Stimulated activated CD4-positive, alpha-beta T cell treated with anti-CD3 and anti-CD28 coated beads, Interleukin-12 subunit alpha, Interleukin-12 subunit beta, amount 100 ng/mL, for 48 hours (primary cell): Measurements from ENCODE around the gene IARS2.
"Not testable (repeated sequence)": the region's sequence is repeated elsewhere in the genome, so short reads cannot be mapped to it uniquely, and the experiment has no call there.

ENCODE experiments used
- DNase-seq, 3 donors: peaks; one replicate each; pipeline ENCODE4 v3.0.0-alpha.2; 2020; ENCODE audit warnings: low read depth in 2 of 3, low spot score in 1 of 3

The IARS2 gene

GRCh38 chr1:220164116-220164515 lies 70.2 kb downstream of the IARS2 start:
- no peak for DNase-seq

GRCh38 chr1:220164517-220164916 lies 70.6 kb downstream of the IARS2 start:
- DNase-seq = no peak

GRCh38 chr1:220166853-220167252 lies 72.9 kb downstream of the IARS2 start:
- DNase-seq = no peak

GRCh38 chr1:220169887-220170286 lies 76.0 kb downstream of the IARS2 start:
- DNase-seq = not testable (repeated sequence)

- DNase-seq = no peak
These were observed 77.0 kb downstream of the IARS2 start for GRCh38 chr1:220170836-220171526.

- DNase-seq = no peak
These were observed 82.6 kb downstream of the IARS2 start for GRCh38 chr1:220176540-220176939.

- DNase-seq = no peak
These were observed 88.2 kb downstream of the IARS2 start for GRCh38 chr1:220182111-220182510.

- DNase-seq = no peak
These were observed 88.7 kb downstream of the IARS2 start for GRCh38 chr1:220182656-220183055.

- DNase-seq = no peak
These were observed 90.6 kb downstream of the IARS2 start for GRCh38 chr1:220184506-220184905.

- DNase-seq = no peak
These were observed 92.8 kb downstream of the IARS2 start for GRCh38 chr1:220186752-220187151.

GRCh38 chr1:220188538-220188937 lies 94.6 kb downstream of the IARS2 start:
- no peak for DNase-seq

- DNase-seq = no peak
These were observed 95.9 kb downstream of the IARS2 start for GRCh38 chr1:220189750-220190347.

- DNase-seq = no peak
These were observed 101.8 kb downstream of the IARS2 start for GRCh38 chr1:220195701-220196100.
